ENCODE results near the gene RAB36. TPM values are rescaled to one million over a fixed set of nuclear protein-coding genes. Genes with fewer than 3 reads are reported as not detected.

Gene RAB36
- total and polyA plus RNA-seq, 2 donors (not counting 1 experiment from before 2014, with no cell fraction given), result 1.1 to 3.3 TPM

- CTCF ChIA-PET, result interaction anchor here (1.2 kb wide), 1 partner anchor 91 kb away, joined by 3 read pairs; no protein-coding TSS in a partner anchor
- POLR2A ChIA-PET, result no interaction called here
These were observed 45.2 kb downstream of the RAB36 start for GRCh38 chr22:23190526-23190925.

GRCh38 chr22:23192133-23192532 is 46.9 kb downstream of the RAB36 start:
- H3K27ac ChIP-seq (ENCODE audit: low read length in 2 of 2), result no peak overlapping the region
- no peaks in the 10 kb centered on the region for H3K27me3 ChIP-seq (replicated peaks in 1 of 4; ENCODE audit: control extremely low read depth in 1 of 4, control insufficient read depth in 3 of 4, insufficient read depth in 4 of 4, low read length in 3 of 4)
- ATAC-seq (ENCODE audit: low read depth), result no peak
- Mint-ChIP-seq H3K27me3 (no peaks in the 10 kb centered on the region), H3K9me3 (ENCODE audit: insufficient read depth) (no peaks in the 10 kb centered on the region), H3K27ac (no peak overlapping the region), H3K4me1 (peaks cover 1% of the 10 kb centered on the region), H3K4me3 (no peak overlapping the region)
- TF ChIP-seq EZH2 (IDR thresholded peaks at IDR 0.05; ENCODE audit: borderline replicate concordance, insufficient read depth, low read depth, low read length, poor library complexity, severe bottlenecking) (no peak), CTCF (IDR thresholded peaks at IDR 0.05) (no peak)
- H3K9me3 ChIP-seq (ENCODE audit: control extremely low read depth in 1 of 3, control insufficient read depth in 2 of 3, insufficient read depth in 1 of 3, low read length in 2 of 3), result no peaks in the 10 kb centered on the region
- H3K4me3 ChIP-seq (ENCODE audit: control extremely low read depth in 1 of 5, extremely low read depth in 1 of 5, insufficient read depth in 1 of 5, low read depth in 2 of 5, low read length in 4 of 5), result no peak overlapping the region
- peaks cover 0 to 17% of the 10 kb centered on the region in 2 experiments for H3K36me3 ChIP-seq (replicated peaks in 1 of 2; ENCODE audit: control extremely low read depth in 1 of 2, control insufficient read depth in 1 of 2, extremely low read depth in 1 of 2, insufficient read depth in 2 of 2, low read length in 1 of 2)
- WGBS (ENCODE audit: insufficient coverage), result 95% methylated on average over 4 of the region's 5 CpGs
- H2AFZ ChIP-seq (ENCODE audit: insufficient read depth, low read depth, low read length, poor library complexity, severe bottlenecking), result no peak overlapping the region
- peaks cover 96% of the 10 kb centered on the region for H3K79me2 ChIP-seq (ENCODE audit: control insufficient read depth, insufficient read depth, low read length)
- POLR2A ChIA-PET, result no interaction called here
- no peak overlapping the region for H3K9ac ChIP-seq (ENCODE audit: low read length)
- no peak for DNase-seq
- intact Hi-C loops (cut with micrococcal nuclease), result no loop called here
- CTCF ChIA-PET, result interaction anchor here (1.3 kb wide), 1 partner anchor 11 kb away, joined by 3 read pairs; the partner anchor contains the start of gene BCR
- peaks cover 43% of the 10 kb centered on the region for H4K20me1 ChIP-seq (ENCODE audit: control insufficient read depth, insufficient read depth, low read length, poor library complexity, severe bottlenecking)
- peaks cover 0 to 8% of the 10 kb centered on the region in 2 donors for H3K4me1 ChIP-seq (ENCODE audit: control insufficient read depth in 2 of 2, insufficient read depth in 2 of 2, low read length in 2 of 2)
- H3K4me2 ChIP-seq (replicated peaks; ENCODE audit: low read depth, low read length, poor library complexity, severe bottlenecking), result no peak overlapping the region

More at GRCh38 chr22:23190526-23190925, 45.2 kb downstream of the RAB36 start:
- H3K27me3 ChIP-seq (replicated peaks in 1 of 4; ENCODE audit: control extremely low read depth in 1 of 4, control insufficient read depth in 3 of 4, insufficient read depth in 4 of 4, low read length in 3 of 4), result no peaks in the 10 kb centered on the region
- Mint-ChIP-seq H3K27me3 (no peaks in the 10 kb centered on the region), H3K27ac (no peak overlapping the region), H3K4me3 (no peak overlapping the region), H3K4me1 (peaks cover 8% of the 10 kb centered on the region), H3K9me3 (ENCODE audit: insufficient read depth) (no peaks in the 10 kb centered on the region)
- H3K27ac ChIP-seq (ENCODE audit: low read length in 2 of 2), result no peak overlapping the region
- peaks cover 0 to 15% of the 10 kb centered on the region in 2 experiments for H3K36me3 ChIP-seq (replicated peaks in 1 of 2; ENCODE audit: control extremely low read depth in 1 of 2, control insufficient read depth in 1 of 2, extremely low read depth in 1 of 2, insufficient read depth in 2 of 2, low read length in 1 of 2)
- H3K79me2 ChIP-seq (ENCODE audit: control insufficient read depth, insufficient read depth, low read length), result peaks cover 98% of the 10 kb centered on the region
- peaks cover 42% of the 10 kb centered on the region for H4K20me1 ChIP-seq (ENCODE audit: control insufficient read depth, insufficient read depth, low read length, poor library complexity, severe bottlenecking)
- H3K4me2 ChIP-seq (replicated peaks; ENCODE audit: low read depth, low read length, poor library complexity, severe bottlenecking), result no peak overlapping the region
- no peak overlapping the region for H3K9ac ChIP-seq (ENCODE audit: low read length)
- no peak for DNase-seq
- no peak overlapping the region for H2AFZ ChIP-seq (ENCODE audit: insufficient read depth, low read depth, low read length, poor library complexity, severe bottlenecking)
- 100% methylated on average over 2 of the region's 9 CpGs for WGBS (ENCODE audit: insufficient coverage)
- ATAC-seq (ENCODE audit: low read depth), result no peak
- H3K9me3 ChIP-seq (ENCODE audit: control extremely low read depth in 1 of 3, control insufficient read depth in 2 of 3, insufficient read depth in 1 of 3, low read length in 2 of 3), result no peaks in the 10 kb centered on the region
- intact Hi-C loops (cut with micrococcal nuclease), result no loop called here
- no peak overlapping the region for H3K4me3 ChIP-seq (ENCODE audit: control extremely low read depth in 1 of 5, extremely low read depth in 1 of 5, insufficient read depth in 1 of 5, low read depth in 2 of 5, low read length in 4 of 5)
- TF ChIP-seq CTCF (IDR thresholded peaks at IDR 0.05), result no peak
- TF ChIP-seq EZH2 (IDR thresholded peaks at IDR 0.05; ENCODE audit: borderline replicate concordance, insufficient read depth, low read depth, low read length, poor library complexity, severe bottlenecking), result no peak
- H3K4me1 ChIP-seq (ENCODE audit: control insufficient read depth in 2 of 2, insufficient read depth in 2 of 2, low read length in 2 of 2), result peaks cover 0 to 24% of the 10 kb centered on the region in 2 donors

Measured in B cell (primary cell).